Neutrophil (primary cell): ENCODE measurements around the gene ANKRD13B.
A peak's percentile ranks its signal among the peaks of the same experiment; 100 is the strongest.

Experiments used
- H3K27ac ChIP-seq: fragments of 200-600 bp; sonication (generic); 2 replicates; pipeline ENCODE4 v1.5.1; 2016; ENCODE audit warnings: mild to moderate bottlenecking, moderate library complexity
- H3K27me3 ChIP-seq: fragments of 200-600 bp; sonication (generic); 2 replicates; pipeline ENCODE4 v1.6.0; 2016; ENCODE audit warnings: mild to moderate bottlenecking
- H3K36me3 ChIP-seq: fragments of 200-600 bp; sonication (generic); 2 replicates; pipeline ENCODE4 v1.5.1; 2017
- H3K4me1 ChIP-seq, 2 experiments: fragments of 200-600 bp in 1 of 2; sonication (generic) in 1 of 2; 1 replicate in 1 of 2; 2 replicates in 1 of 2; pipeline versions ENCODE4 v1.5.1 to v1.6.1; 2013 to 2016; ENCODE audit warnings: low read depth in 1 of 2, low read length in 1 of 2, mild to moderate bottlenecking in 1 of 2, moderate library complexity in 1 of 2; ENCODE audit not compliant: control insufficient read depth in 1 of 2, insufficient read depth in 1 of 2
- H3K4me3 ChIP-seq, 2 experiments: fragments of 200-600 bp in 1 of 2; sonication (generic) in 1 of 2; 1 replicate in 1 of 2; 2 replicates in 1 of 2; pipeline ENCODE4 v1.5.1; 2013 to 2016; ENCODE audit warnings: low read depth in 1 of 2, low read length in 1 of 2, mild to moderate bottlenecking in 1 of 2, moderate library complexity in 1 of 2
- H3K9me3 ChIP-seq: fragments of 200-600 bp; sonication (generic); 2 replicates; pipeline ENCODE4 v1.5.1; 2016
- TF ChIP-seq, protein P1 (sequence below): fragments of 200-600 bp; sonication (generic); IDR thresholded peaks from 2 replicates; pipeline ENCODE4 v1.5.1; 2016; ENCODE audit warnings: antibody characterized with exemption

Gene ANKRD13B

DNA sequence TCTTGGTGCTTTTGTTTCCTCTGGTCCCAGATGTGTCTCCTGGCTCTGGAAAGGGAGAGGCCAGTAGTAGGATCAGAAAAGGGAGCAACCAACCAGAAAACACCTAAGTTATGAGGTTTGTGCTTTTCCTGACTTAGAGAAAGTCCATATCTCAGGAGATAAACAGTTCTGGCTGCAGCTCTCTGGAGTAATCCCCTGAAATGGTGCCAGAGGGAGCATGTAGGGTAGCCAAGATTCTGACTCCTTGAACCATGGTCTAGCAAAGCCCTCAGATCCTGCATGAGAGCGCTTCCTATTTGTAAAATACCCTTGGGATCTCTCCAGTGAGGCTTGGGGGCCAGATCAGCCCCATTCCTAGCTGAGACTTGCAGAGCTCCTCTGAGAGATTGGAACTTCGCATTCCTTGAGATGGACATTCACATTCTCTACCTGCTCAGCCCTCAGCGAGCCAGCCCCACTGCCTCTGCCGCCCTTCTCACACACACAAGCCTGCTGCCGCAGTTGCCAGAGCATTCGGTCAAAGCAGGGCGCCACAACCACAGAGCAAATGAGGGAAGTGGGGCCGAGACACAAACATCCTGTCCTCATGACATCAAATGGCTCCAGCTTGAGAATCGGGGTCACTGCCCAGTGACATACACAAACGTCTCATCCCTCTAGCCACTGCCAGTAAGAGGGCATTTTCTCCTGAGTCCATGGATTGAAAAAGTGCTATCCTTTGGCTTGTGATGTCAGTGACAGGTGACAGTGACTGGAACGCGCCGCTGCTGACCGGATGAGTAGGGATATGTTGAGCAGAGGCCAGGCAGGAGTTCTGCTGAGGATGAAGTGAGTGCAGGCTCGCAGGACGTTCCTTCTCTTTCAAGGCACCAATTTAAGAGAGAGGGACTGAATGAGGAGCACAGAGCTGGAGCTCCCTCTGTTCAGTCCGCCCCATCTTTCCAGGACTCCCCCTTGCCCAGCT is 31.1 kb upstream of the ANKRD13B start:
- Histone ChIP-seq H3K9me3 (no peaks in the 10 kb centered on the region), H3K4me3 (no peak overlapping the region), H3K27me3 (peaks cover 35% of the 10 kb centered on the region), H3K36me3 (no peaks in the 10 kb centered on the region), H3K4me1 (peaks cover 14 to 16% of the 10 kb centered on the region in 2 experiments), H3K27ac (no peak overlapping the region)
- TF ChIP-seq, protein P1, sequence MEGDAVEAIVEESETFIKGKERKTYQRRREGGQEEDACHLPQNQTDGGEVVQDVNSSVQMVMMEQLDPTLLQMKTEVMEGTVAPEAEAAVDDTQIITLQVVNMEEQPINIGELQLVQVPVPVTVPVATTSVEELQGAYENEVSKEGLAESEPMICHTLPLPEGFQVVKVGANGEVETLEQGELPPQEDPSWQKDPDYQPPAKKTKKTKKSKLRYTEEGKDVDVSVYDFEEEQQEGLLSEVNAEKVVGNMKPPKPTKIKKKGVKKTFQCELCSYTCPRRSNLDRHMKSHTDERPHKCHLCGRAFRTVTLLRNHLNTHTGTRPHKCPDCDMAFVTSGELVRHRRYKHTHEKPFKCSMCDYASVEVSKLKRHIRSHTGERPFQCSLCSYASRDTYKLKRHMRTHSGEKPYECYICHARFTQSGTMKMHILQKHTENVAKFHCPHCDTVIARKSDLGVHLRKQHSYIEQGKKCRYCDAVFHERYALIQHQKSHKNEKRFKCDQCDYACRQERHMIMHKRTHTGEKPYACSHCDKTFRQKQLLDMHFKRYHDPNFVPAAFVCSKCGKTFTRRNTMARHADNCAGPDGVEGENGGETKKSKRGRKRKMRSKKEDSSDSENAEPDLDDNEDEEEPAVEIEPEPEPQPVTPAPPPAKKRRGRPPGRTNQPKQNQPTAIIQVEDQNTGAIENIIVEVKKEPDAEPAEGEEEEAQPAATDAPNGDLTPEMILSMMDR: no peak

DNA sequence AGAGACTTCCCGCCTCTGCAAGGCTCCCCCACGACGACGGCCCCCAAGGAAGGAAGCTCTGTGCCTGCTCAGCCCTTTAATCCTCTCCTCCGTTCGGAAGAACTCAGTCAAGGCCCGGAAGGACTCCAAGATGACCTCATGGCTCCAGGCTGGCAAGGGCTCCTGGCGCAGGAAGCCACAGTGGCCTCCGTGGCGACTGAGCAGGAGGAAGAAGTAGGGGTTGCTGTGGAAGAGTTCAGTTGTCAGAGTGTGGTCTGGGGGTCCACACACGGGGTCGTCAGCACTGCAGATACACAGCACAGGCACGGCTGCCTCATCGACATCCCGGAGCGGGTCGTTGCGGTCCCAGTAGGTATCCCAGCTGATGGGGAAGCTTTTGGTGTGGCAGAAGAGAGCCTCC is 30.3 kb upstream of the ANKRD13B start:
- H3K27me3 ChIP-seq: peaks cover 43% of the 10 kb centered on the region
- H3K27ac ChIP-seq: no peak overlapping the region
- peaks cover 20 to 23% of the 10 kb centered on the region in 2 experiments for H3K4me1 ChIP-seq
- TF ChIP-seq, protein P1: no peak
- no peaks in the 10 kb centered on the region for H3K36me3 ChIP-seq
- no peak overlapping the region for H3K4me3 ChIP-seq
- no peaks in the 10 kb centered on the region for H3K9me3 ChIP-seq

DNA sequence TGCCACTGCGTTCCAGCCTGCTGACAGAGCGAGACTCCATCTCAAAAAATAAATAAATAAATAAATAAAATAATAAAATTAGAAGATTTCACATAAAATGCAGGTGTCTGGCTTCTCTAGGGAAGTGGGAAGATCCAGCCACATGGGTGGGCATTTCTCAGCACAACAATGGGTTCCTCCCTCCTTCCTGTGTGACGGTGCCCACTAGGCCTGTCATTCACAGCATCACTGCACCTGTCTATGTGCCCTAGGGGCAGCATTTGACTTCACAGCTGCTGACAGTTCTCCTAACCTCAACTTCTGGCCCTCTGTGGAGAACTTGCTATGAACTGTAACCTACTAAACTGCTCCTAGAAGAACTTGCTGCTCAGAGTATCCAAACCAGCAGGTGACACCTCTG is 29.1 kb upstream of the ANKRD13B start:
- no peaks in the 10 kb centered on the region for H3K36me3 ChIP-seq
- H3K27me3 ChIP-seq: peaks cover 55% of the 10 kb centered on the region
- no peak overlapping the region for H3K27ac ChIP-seq
- no peak overlapping the region for H3K4me3 ChIP-seq
- H3K9me3 ChIP-seq: no peaks in the 10 kb centered on the region
- TF ChIP-seq, protein P1: no peak
- H3K4me1 ChIP-seq: peaks cover 29 to 33% of the 10 kb centered on the region in 2 experiments

DNA sequence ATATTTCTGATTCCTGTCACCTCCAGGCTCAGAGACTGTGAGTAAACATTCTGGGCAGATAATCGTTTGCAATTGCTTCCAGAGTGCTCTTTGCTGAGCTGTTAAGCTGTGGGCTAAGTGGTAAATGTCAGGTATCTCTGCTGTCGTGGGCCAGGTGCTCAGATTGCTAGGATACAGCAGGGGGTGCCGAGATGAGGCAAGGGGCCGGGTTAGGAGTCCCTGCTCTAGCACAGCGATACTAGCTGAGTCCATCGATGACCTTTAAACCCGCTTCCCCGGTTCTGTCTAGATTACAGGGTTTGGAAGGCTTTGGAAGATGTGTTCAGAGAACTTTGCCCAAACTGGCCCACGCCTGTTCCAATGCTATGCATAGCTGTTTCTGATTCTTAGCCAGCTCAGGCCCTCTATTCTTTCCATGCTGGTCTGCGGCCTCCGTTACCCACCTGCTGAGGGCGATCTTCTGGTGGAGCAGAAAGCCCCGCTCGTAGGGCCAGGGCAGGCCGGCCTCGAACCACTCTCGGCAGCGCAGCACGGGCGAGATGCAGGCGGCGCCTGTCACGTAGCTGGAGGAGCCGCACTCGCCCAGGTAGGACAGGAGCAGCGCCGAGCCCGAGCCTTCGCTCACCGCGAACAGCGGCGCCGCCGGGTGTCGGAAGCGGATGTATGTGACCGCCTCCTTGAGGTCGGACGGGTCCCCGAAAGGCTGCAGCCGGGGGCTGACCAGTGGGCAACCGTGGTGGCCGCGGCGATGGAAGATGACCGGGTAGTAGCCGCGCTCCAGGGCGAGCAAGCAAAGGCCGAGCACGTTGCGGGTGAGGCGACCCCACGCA is 27.1 kb upstream of the ANKRD13B start:
- Histone ChIP-seq H3K9me3 (no peaks in the 10 kb centered on the region), H3K4me1 (peaks cover 35 to 38% of the 10 kb centered on the region in 2 experiments), H3K4me3 (peak overlapping the region; percentile 72 to 73), H3K36me3 (no peaks in the 10 kb centered on the region), H3K27me3 (peaks cover 63% of the 10 kb centered on the region), H3K27ac (no peak overlapping the region)
- TF ChIP-seq, protein P1: no peak

DNA sequence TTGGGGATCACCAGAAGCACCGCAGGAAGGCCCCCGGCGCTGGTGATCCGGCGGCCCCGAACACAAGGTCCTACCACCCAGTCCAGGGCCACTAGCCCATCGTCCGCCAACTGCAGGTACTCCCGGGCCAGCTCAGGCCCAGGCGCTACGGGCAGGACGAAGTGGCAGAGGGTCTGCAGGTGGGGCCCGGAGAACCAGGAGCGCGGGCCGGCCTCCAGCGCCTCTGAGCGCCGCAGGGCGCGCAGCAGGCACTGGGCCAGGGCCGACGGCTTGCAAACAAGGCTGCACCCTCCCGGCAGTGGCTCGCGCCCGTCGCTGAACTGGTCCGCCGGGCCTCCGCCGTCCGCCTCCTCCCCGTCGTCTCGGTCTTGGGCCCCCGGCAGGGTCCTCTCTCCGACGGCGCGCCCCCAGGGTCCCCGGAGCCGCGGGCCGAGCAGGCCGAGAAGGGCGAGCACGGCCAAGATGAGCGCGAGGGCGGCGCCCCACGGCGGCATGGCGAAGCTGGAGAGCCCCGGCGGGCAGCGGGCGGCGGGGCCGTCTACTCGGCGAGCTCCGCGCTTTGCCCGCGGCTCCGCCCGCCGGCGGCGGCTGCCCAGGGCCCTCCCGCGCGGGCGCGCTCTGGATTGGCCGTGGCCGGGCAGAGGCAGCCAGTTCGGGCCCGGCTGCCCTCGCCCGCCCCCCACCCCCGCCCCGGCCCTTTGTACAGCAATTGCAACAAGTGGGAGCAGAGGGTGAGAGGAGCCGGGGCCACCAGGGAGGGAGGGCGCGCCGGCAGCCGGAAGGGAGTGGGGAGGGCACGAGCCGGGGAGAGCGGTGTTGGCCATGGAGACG is 26.2 kb upstream of the ANKRD13B start, which contains the start of gene ABHD15:
Gene ABHD15 (minus strand): TSS at position 565 of the 831 bp plus-strand sequence. CDS start 71 bp downstream, at position 494.
- H3K27me3 ChIP-seq: peaks cover 59% of the 10 kb centered on the region
- H3K9me3 ChIP-seq: no peaks in the 10 kb centered on the region
- no peak within 1 kb of the TSS for H3K27ac ChIP-seq
- TF ChIP-seq, protein P1: no peak
- H3K4me1 ChIP-seq: peaks cover 35 to 38% of the 10 kb centered on the region in 2 experiments
- H3K36me3 ChIP-seq: no peaks in the 10 kb centered on the region
- H3K4me3 ChIP-seq: peak within 1 kb of the TSS; percentile 72 to 73
